GM11168 (cell line): ENCODE results near the gene GULP1.
"Not testable (repeated sequence)": the region's sequence is repeated elsewhere in the genome, so short reads cannot be mapped to it uniquely, and the experiment has no call there.

Source experiments
- in situ Hi-C: fragments of 300-500 bp; cut with MboI; formaldehyde crosslinking; loops from one replicate; pipeline ENCODE4 v1.12.0; 2022; ENCODE audit warnings: low sequenced_read_pairs; ENCODE audit not compliant: unreplicated experiment

The GULP1 gene

DNA sequence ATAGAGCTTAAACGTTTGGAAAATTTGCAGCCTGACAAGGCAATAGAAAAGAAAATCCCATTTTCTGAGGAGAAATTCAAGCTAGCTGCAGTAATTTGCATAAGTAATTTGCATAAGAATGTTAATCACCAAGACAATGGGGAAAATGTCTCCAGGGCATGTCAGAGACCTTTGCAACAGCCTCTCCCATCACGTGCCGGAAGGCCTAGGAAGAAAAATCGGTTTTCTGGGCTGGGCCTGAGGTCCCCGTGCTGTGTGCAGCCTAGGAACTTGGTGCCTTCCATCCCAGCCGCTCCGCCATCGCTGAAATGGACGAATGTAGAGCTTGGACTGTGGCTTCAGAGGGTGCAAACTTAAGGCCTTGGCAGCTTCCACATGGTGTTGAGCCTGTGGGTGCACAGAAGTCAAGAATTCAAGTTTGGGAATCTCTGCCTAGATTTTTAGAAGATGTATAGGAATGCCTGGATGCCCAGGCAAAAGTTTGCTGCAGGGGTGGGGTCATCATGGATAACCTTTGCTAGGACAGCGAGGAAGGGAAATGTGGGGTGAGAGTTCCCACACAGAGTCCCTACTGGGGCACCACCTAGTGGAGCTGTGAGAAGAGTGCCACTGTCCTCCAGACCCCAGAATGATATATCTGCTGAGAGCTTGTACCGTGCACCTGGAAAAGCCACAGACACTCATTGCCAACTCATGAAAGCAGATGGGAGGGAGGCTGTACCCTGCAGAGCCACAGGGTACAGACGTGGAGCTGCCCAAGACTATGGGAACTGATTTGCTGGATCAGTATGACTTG, 164.6 kb downstream of the GULP1 start:
- in situ Hi-C loops: no loop called here

GRCh38 chr2:188459061-188459460, 167.4 kb downstream of the GULP1 start:
- in situ Hi-C loops: no loop called here

DNA sequence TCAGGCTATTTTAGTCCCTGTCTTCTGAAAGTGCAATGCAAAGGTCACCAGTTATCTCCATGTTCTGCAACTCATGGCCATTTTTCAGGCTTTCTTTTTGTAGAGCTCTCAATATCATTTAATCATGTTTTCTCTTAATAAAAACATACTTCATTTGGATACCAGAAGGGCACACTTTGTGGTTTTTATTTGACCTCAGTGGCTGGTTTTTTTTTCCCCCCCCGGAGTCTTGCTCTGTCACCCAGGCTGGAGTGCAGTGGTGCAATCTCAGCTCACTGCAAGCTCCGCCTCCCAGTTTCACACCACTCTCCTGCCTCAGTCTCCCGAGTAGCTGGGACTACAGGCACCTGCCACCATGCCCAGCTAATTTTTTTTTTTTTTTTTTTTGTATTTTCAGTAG, 174.4 kb downstream of the GULP1 start:
- in situ Hi-C loops: not testable (repeated sequence)

- in situ Hi-C loops: no loop called here
Measured at GRCh38 chr2:188466761-188467160, 175.1 kb downstream of the GULP1 start.

- in situ Hi-C loops: no loop called here
Measured at GRCh38 chr2:188471166-188471565, 179.5 kb downstream of the GULP1 start.

DNA sequence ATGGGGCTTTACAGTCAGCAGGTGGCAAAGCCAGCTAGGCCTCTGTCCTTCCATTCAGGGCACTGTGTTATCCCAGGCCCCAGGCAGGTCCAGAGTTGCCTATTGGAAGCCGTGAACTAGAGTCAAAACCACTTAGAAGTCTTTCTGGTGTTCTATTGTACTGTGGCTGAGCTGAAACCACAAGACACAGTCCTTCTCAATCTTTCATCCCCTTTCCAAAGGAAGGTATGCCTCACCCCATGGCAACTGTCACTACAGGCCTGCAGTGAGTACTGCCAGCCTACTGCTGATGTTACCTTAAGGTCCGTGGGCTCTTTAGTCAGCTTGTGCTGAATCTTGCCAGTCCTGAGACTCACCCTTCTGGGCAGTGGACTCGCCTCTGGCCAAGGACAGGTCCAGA, 181.6 kb downstream of the GULP1 start:
- in situ Hi-C loops: no loop called here

DNA sequence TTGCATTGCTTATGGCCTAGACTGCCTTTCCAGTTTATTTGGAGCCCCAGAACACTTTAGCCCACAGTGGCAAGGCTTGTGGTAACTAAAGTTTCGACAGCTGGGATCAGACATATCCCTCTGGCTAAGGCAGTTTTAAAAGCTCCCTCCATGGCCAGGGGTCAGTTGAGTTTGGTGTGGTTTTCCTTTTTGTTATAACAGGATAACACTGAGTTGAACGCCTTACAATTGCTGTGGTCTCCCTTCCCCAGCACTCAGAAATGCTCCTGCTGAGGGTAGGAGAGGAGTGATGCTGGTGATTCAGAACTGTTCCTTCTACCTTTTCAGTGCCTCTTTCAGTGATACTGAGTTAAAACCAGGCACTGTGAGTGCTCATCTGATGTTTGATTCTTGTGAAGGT, 182.6 kb downstream of the GULP1 start:
- in situ Hi-C loops: no loop called here

DNA sequence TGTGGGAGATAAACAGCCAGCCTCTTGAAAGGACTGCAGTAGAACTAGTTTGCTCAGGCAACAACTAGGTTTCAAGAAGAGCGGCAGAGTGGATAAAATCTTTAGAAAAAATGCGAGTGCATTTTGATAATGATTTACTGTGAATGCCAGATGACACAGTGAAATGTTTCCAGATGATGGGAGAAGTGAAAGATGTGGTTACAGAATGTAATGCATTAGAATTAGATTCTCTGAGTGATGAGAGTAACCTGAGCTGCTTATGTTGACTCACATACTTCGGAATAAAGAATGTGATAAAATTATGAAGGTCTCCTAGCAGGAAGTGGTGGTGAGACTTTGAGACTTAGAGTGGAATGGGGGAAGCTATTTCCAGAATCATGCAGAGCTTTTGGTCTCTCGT, 184.3 kb downstream of the GULP1 start:
- in situ Hi-C loops: no loop called here

GRCh38 chr2:188477564-188478103, 186.0 kb downstream of the GULP1 start:
- in situ Hi-C loops: no loop called here

GRCh38 chr2:188478724-188479123, 187.1 kb downstream of the GULP1 start:
- in situ Hi-C loops: no loop called here

GRCh38 chr2:188481474-188481873, 189.8 kb downstream of the GULP1 start:
- in situ Hi-C loops: no loop called here

- in situ Hi-C loops: no loop called here
Measured at GRCh38 chr2:188485496-188485895, 193.8 kb downstream of the GULP1 start.

DNA sequence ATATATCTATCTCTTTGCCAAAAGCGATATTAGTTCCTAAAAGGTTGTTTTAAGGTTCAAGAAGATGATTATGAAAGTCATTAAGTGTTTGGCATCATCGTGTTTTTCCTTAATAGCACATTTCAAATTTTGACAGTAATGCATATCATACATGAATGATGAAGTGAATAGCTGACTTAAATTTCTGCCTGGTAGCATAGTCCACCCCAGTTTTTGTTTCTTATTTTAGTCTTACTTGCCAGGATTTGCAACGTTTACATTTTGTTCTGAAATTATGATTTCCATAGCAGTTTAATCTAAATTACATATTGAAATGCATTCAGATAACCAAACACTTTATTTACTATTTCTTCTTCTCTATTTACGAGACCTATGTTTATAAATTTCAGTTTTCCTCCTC, 201.1 kb downstream of the GULP1 start:
- in situ Hi-C loops: no loop called here

DNA sequence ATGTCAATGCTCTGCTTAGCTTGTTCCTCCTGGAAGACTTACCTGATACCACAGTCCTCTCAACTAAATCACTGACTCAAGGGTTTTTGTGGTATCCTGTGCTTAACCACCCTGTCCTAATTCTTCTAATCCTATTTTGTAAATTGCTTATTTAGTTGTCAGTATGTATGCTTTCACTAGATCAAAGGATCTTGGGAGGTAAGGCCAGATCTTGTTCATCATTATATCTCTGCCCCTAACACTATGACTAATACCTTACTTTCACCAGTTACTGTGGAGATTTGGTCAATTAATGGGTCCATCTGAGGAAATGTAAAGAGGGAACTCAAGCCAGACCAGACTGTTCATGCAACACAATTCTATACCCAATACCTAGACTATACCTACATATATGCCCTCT, 203.2 kb downstream of the GULP1 start:
- in situ Hi-C loops: no loop called here

DNA sequence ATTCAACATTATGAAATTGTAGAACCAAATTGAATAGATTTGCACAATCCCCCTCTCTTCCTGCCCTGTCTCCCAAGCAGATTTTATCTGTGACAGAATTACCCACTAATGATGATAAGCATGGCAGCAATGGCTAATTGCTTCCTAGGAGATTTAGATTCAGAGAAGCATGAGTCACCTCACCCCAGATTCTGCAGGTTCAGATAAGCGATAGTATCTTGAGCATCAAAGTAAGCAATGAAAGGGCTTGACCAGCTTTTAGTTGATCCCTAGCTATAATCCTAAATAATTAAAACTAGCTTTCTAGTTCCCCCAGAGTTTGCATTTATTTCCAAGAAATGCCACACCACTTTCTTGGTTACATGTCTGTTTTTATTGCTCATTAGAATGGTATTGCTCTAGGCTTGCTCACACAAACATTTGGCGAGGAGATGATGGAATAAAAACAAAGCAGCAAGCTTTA, 204.3 kb downstream of the GULP1 start:
- in situ Hi-C loops: no loop called here

GRCh38 chr2:188497726-188498125, 206.1 kb downstream of the GULP1 start:
- in situ Hi-C loops: no loop called here

DNA sequence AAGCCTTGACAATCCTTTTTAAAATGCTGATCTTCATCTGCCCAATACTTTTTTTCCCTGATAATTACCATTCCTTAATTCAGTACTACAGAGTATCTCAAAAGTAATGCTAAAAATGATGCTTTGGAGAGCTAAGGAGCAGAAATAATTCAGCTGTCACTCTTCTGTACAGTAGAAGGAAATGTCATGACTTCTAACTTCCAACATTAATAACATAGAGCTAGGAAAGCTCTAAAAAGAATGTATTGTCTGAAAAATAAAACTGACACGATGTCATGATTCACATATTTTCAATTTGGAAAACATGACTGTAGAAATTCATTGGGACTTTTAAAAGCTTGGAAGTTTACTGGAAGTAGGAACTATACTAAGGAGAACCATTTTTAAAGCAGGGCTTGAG, 212.3 kb downstream of the GULP1 start:
- in situ Hi-C loops: no loop called here

DNA sequence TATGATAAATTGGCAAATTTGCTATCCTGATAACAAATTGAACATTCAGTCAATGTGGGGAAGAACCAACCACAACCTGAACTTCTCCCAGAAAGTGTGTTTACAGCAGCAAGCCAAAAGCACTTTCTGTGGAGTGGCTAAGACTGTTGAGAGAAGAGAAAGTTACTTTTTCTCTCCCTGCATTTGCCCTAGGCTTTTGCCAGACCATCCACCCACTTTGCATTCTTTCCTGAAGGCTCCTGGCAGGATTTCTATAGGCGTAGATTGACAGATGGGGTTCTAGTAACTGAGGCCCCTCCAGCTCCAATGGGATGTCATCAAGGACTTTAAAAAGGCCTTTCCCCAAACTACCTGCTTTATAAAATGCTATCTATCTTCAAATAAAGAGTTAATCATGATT, 215.2 kb downstream of the GULP1 start:
- in situ Hi-C loops: no loop called here

- in situ Hi-C loops: no loop called here
Measured at GRCh38 chr2:188511346-188511745, 219.7 kb downstream of the GULP1 start.

DNA sequence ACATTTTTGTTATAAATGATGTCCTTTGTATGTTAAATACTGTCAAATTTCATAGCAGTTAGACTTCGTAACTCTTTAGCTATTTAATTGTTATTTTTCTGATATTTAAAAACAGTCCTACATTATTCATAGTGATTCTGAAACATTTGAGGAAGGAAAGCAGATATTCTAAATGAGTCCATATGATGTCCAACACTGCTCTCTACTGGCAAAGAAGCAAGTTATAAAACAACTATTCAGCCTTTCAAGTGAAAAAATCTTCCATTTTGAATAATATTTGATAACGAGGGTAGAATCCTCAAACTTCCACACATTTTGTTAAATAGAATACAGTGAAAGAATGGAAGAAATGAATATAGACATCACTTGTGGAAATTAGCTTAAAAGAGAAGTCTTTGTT, 220.8 kb downstream of the GULP1 start:
- in situ Hi-C loops: no loop called here

GRCh38 chr2:188515918-188516317, 224.2 kb downstream of the GULP1 start:
- in situ Hi-C loops: no loop called here
